COLO668 (cell line): ENCODE data around the gene RARRES2.

Source experiments
- DNase-seq: peaks from one replicate; lab custom pipeline; 2025; ENCODE audit not compliant: unreplicated experiment; lab: John Stamatoyannopoulos, UW

RARRES2 gene

GRCh38 chr7:150363370-150363769 is 21.9 kb upstream of the RARRES2 start:
- no peak for DNase-seq

- DNase-seq = no peak
Measured at GRCh38 chr7:150361807-150362621, 20.6 kb upstream of the RARRES2 start.

GRCh38 chr7:150361402-150361801 is 20.0 kb upstream of the RARRES2 start:
- no peak for DNase-seq

GRCh38 chr7:150360363-150361058 is 19.1 kb upstream of the RARRES2 start:
- no peak for DNase-seq

- no peak for DNase-seq
Measured at GRCh38 chr7:150359622-150360362, 18.4 kb upstream of the RARRES2 start.

- DNase-seq = no peak
Measured at GRCh38 chr7:150358988-150359621, 17.7 kb upstream of the RARRES2 start.

- DNase-seq = no peak
Measured at GRCh38 chr7:150358433-150358832, 17.0 kb upstream of the RARRES2 start.

- no peak for DNase-seq
Measured at GRCh38 chr7:150357771-150358427, 16.5 kb upstream of the RARRES2 start.

GRCh38 chr7:150357270-150357669 is 15.8 kb upstream of the RARRES2 start:
- no peak for DNase-seq

- DNase-seq = no peak
Measured at GRCh38 chr7:150356265-150356897, 15.0 kb upstream of the RARRES2 start.

- DNase-seq = no peak
Measured at GRCh38 chr7:150355666-150356059, 14.2 kb upstream of the RARRES2 start.

- no peak for DNase-seq
Measured at GRCh38 chr7:150351587-150352194, 10.3 kb upstream of the RARRES2 start.

- no peak for DNase-seq
Measured at GRCh38 chr7:150346922-150347321, 5.5 kb upstream of the RARRES2 start.

GRCh38 chr7:150345012-150345411 is 3.6 kb upstream of the RARRES2 start:
- no peak for DNase-seq

GRCh38 chr7:150344299-150344698 is 2.9 kb upstream of the RARRES2 start:
- DNase-seq = no peak

- DNase-seq = no peak
Measured at GRCh38 chr7:150343225-150343624, 1.8 kb upstream of the RARRES2 start.

- DNase-seq = no peak
Measured at GRCh38 chr7:150342121-150342408, 636 bp upstream of the RARRES2 start.

GRCh38 chr7:150340875-150341262 is 560 bp downstream of the RARRES2 start:
- no peak for DNase-seq

- no peak for DNase-seq
Measured at GRCh38 chr7:150340024-150340749, 1.2 kb downstream of the RARRES2 start.
